ENCODE data around the gene SH2D5. TPM values are rescaled to one million over a fixed set of nuclear protein-coding genes. Genes with fewer than 3 reads are reported as not detected.
A peak's percentile ranks its signal among the peaks of the same experiment; 100 is the strongest.

The SH2D5 gene
- total and polyA plus RNA-seq, 4 donors: 0.37 to 0.93 (median 0.52) TPM; not detected in 1

- DNase-seq (no peak), ATAC-seq (ENCODE audit: insufficient read depth, low FRiP score) (no peak)
- H3K9ac ChIP-seq (ENCODE audit: insufficient read depth in 1 of 2, low read length in 2 of 2): no peak overlapping the region
- peaks cover 0 to 38% (median 26%) of the 10 kb centered on the region in 3 donors for H3K27me3 ChIP-seq (ENCODE audit: control insufficient read depth in 3 of 3, insufficient read depth in 3 of 3, low read length in 2 of 3)
- H3K4me3 ChIP-seq: no peak overlapping the region
- peaks cover 0 to 16% (median 8%) of the 10 kb centered on the region in 5 donors for H3K4me1 ChIP-seq (ENCODE audit: control insufficient read depth in 5 of 5, insufficient read depth in 5 of 5, low read length in 5 of 5)
- H3K27ac ChIP-seq (ENCODE audit: low read depth in 1 of 2, low read length in 1 of 2): peak overlapping the region; percentile 59 to 82
- TF ChIP-seq CTCF (IDR thresholded peaks at IDR 0.05; ENCODE audit: control extremely low read depth, extremely low read depth): no peak
- peaks cover 0 to 12% (median 4%) of the 10 kb centered on the region in 4 donors for H3K36me3 ChIP-seq (ENCODE audit: control insufficient read depth in 4 of 4, insufficient read depth in 4 of 4, low read length in 4 of 4)
- no peaks in the 10 kb centered on the region for H3K9me3 ChIP-seq (ENCODE audit: control insufficient read depth in 4 of 4, insufficient read depth in 3 of 4, low read length in 3 of 4)
- 21 to 30% methylated on average over 7 of the region's 7 CpGs for WGBS, 2 donors
Observed at GRCh38 chr1:20733360-20733975, 965 bp upstream of the SH2D5 start.

- 1% methylated on average over 29 to 55 of the region's 55 CpGs for WGBS, 2 donors
Observed at GRCh38 chr1:20732071-20732587, 374 bp downstream of the SH2D5 start.

GRCh38 chr1:20731057-20731991 is 1.2 kb downstream of the SH2D5 start:
- no peak for TF ChIP-seq CTCF (IDR thresholded peaks at IDR 0.05; ENCODE audit: control extremely low read depth, extremely low read depth)
- Histone ChIP-seq H3K4me3 (peak overlapping the region; percentile 50), H3K9me3 (ENCODE audit: control insufficient read depth in 4 of 4, insufficient read depth in 3 of 4, low read length in 3 of 4) (peaks cover 0 to 2% (median 0%) of the 10 kb centered on the region in 4 donors), H3K4me1 (ENCODE audit: control insufficient read depth in 5 of 5, insufficient read depth in 5 of 5, low read length in 5 of 5) (peaks cover 0 to 16% (median 8%) of the 10 kb centered on the region in 5 donors), H3K9ac (ENCODE audit: insufficient read depth in 1 of 2, low read length in 2 of 2) (no peak overlapping the region), H3K27me3 (ENCODE audit: control insufficient read depth in 3 of 3, insufficient read depth in 3 of 3, low read length in 2 of 3) (peaks cover 0 to 43% (median 26%) of the 10 kb centered on the region in 3 donors), H3K27ac (ENCODE audit: low read depth in 1 of 2, low read length in 1 of 2) (no peak overlapping the region), H3K36me3 (ENCODE audit: control insufficient read depth in 4 of 4, insufficient read depth in 4 of 4, low read length in 4 of 4) (no peaks in the 10 kb centered on the region)
- ATAC-seq (ENCODE audit: insufficient read depth, low FRiP score): no peak
- peak in 1 of 3 donors; percentile 12 for DNase-seq
- WGBS, 2 donors: 17 to 20% methylated on average over 46 to 62 of the region's 62 CpGs

More at GRCh38 chr1:20732071-20732587, 374 bp downstream of the SH2D5 start:
- H3K36me3 ChIP-seq (ENCODE audit: control insufficient read depth in 4 of 4, insufficient read depth in 4 of 4, low read length in 4 of 4): peaks cover 0 to 3% (median 0%) of the 10 kb centered on the region in 4 donors
- H3K4me3 ChIP-seq: peak overlapping the region; percentile 50
- H3K9ac ChIP-seq (ENCODE audit: insufficient read depth in 1 of 2, low read length in 2 of 2): no peak overlapping the region
- H3K9me3 ChIP-seq (ENCODE audit: control insufficient read depth in 4 of 4, insufficient read depth in 3 of 4, low read length in 3 of 4): no peaks in the 10 kb centered on the region
- DNase-seq (peak; percentile 62 to 70 (median 68)), ATAC-seq (ENCODE audit: insufficient read depth, low FRiP score) (peak; percentile 60)
- peaks cover 0 to 16% (median 8%) of the 10 kb centered on the region in 5 donors for H3K4me1 ChIP-seq (ENCODE audit: control insufficient read depth in 5 of 5, insufficient read depth in 5 of 5, low read length in 5 of 5)
- H3K27me3 ChIP-seq (ENCODE audit: control insufficient read depth in 3 of 3, insufficient read depth in 3 of 3, low read length in 2 of 3): peaks cover 0 to 43% (median 26%) of the 10 kb centered on the region in 3 donors
- peak overlapping the region in 1 of 2 donors; percentile 24 for H3K27ac ChIP-seq (ENCODE audit: low read depth in 1 of 2, low read length in 1 of 2)
- no peak for TF ChIP-seq CTCF (IDR thresholded peaks at IDR 0.05; ENCODE audit: control extremely low read depth, extremely low read depth)
